CD14-positive monocyte (primary cell): ENCODE measurements around the gene PHOX2B. TPM values are rescaled to one million over a fixed set of nuclear protein-coding genes. Genes with fewer than 3 reads are reported as not detected.

Experiments
- DNase-seq, 3 donors: peaks; one replicate each; pipeline ENCODE4 v3.0.0-alpha.2; 2011 to 2022
- H2AFZ ChIP-seq: 2 replicates; pipeline ENCODE4 v1.6.0; 2012; ENCODE audit warnings: mild to moderate bottlenecking, low read depth, low read length, inconsistent platforms; ENCODE audit not compliant: insufficient read depth, poor library complexity, severe bottlenecking
- H3K27ac ChIP-seq, 2 donors: 1 replicate in 1 of 2; 2 replicates in 1 of 2; pipeline ENCODE4 v1.5.1; 2012 to 2013; ENCODE audit warnings: low read length in 2 of 2, control low read depth in 1 of 2, inconsistent platforms in 1 of 2, low read depth in 1 of 2, mild to moderate bottlenecking in 1 of 2
- H3K27me3 ChIP-seq, 2 donors: one replicate each; pipeline versions ENCODE4 v1.6.0 to v1.6.1; 2011 to 2013; ENCODE audit warnings: low read length in 2 of 2; ENCODE audit not compliant: control insufficient read depth in 2 of 2, insufficient read depth in 2 of 2
- H3K36me3 ChIP-seq, 2 donors: replicated peaks in 1 of 2; 1 replicate in 1 of 2; 2 replicates in 1 of 2; pipeline versions ENCODE4 v1.5.1 to v1.6.1; 2012 to 2013; ENCODE audit warnings: low read length in 2 of 2, control low read depth in 1 of 2, inconsistent platforms in 1 of 2, mild to moderate bottlenecking in 1 of 2; ENCODE audit not compliant: insufficient read depth in 2 of 2, control insufficient read depth in 1 of 2
- H3K4me1 ChIP-seq, 2 donors: 1 replicate in 1 of 2; 2 replicates in 1 of 2; pipeline versions ENCODE4 v1.5.1 to v1.6.1; 2012 to 2013; ENCODE audit warnings: low read length in 2 of 2, control low read depth in 1 of 2, inconsistent platforms in 1 of 2, mild to moderate bottlenecking in 1 of 2, moderate library complexity in 1 of 2; ENCODE audit not compliant: insufficient read depth in 2 of 2, control insufficient read depth in 1 of 2
- H3K4me2 ChIP-seq: replicated peaks from 2 replicates; pipeline ENCODE3; 2012; ENCODE audit warnings: low read length, moderate library complexity, mild to moderate bottlenecking; ENCODE audit not compliant: poor library complexity, severe bottlenecking; ENCODE audit errors: extremely low read depth
- H3K4me3 ChIP-seq, 3 experiments: fragments of 200-600 bp in 1 of 3; sonication (generic) in 1 of 3; replicated peaks in 1 of 3; 1 replicate in 2 of 3; 2 replicates in 1 of 3; pipeline ENCODE4 v1.5.1; 2011 to 2013; ENCODE audit warnings: low read length in 3 of 3, mild to moderate bottlenecking in 3 of 3, control low read depth in 2 of 3, low read depth in 2 of 3, inconsistent platforms in 1 of 3, moderate library complexity in 1 of 3
- H3K79me2 ChIP-seq: 2 replicates; pipeline ENCODE4 v1.6.0; 2012; ENCODE audit warnings: mild to moderate bottlenecking, control low read depth, inconsistent platforms, low read length, moderate library complexity; ENCODE audit not compliant: insufficient read depth
- H3K9ac ChIP-seq: 2 replicates; pipeline ENCODE4 v1.6.0; 2017; ENCODE audit warnings: low read length, mild to moderate bottlenecking; ENCODE audit not compliant: insufficient read depth, poor library complexity, severe bottlenecking
- H3K9me3 ChIP-seq, 2 donors: replicated peaks in 1 of 2; 1 replicate in 1 of 2; 2 replicates in 1 of 2; pipeline versions ENCODE4 v1.5.1 to v1.6.1; 2012 to 2013; ENCODE audit warnings: low read length in 2 of 2, control low read depth in 1 of 2; ENCODE audit not compliant: control insufficient read depth in 1 of 2, insufficient read depth in 1 of 2
- H4K20me1 ChIP-seq: 2 replicates; pipeline ENCODE4 v1.6.0; 2012; ENCODE audit warnings: mild to moderate bottlenecking, low read length, control low read depth, moderate library complexity; ENCODE audit not compliant: insufficient read depth
- H3K27ac Mint-ChIP-seq, 7 donors: one replicate each; pipeline ENCODE4 v1.8.0; 2020; ENCODE audit warnings: mild to moderate bottlenecking in 7 of 7, mixed read lengths in 7 of 7, moderate library complexity in 6 of 7, inconsistent platforms in 2 of 7
- H3K27me3 Mint-ChIP-seq, 3 donors: one replicate each; pipeline ENCODE4 v1.8.0; 2021 to 2022; ENCODE audit warnings: low read depth in 3 of 3, mild to moderate bottlenecking in 3 of 3, mixed read lengths in 3 of 3, moderate library complexity in 3 of 3, inconsistent platforms in 1 of 3
- H3K36me3 Mint-ChIP-seq, 2 donors: one replicate each; pipeline ENCODE4 v1.8.0; 2020; ENCODE audit warnings: mixed read lengths in 2 of 2, inconsistent platforms in 1 of 2, mild to moderate bottlenecking in 1 of 2
- H3K4me1 Mint-ChIP-seq: one replicate; pipeline ENCODE4 v1.8.0; 2020; ENCODE audit warnings: mild to moderate bottlenecking, mixed read lengths
- H3K4me3 Mint-ChIP-seq, 2 donors: one replicate each; pipeline ENCODE4 v1.8.0; 2020; ENCODE audit warnings: mild to moderate bottlenecking in 2 of 2, mixed read lengths in 2 of 2, moderate library complexity in 1 of 2
- H3K9me3 Mint-ChIP-seq, 7 donors: one replicate each; pipeline ENCODE4 v1.8.0; 2020 to 2022; ENCODE audit warnings: mixed read lengths in 7 of 7, mild to moderate bottlenecking in 6 of 7, moderate library complexity in 6 of 7, inconsistent platforms in 2 of 7
- CTCF ChIP-seq: fragments of 200-600 bp; IDR thresholded peaks from one replicate; pipeline ENCODE4 v1.8.0; 2022; ENCODE audit warnings: antibody characterized with exemption, mild to moderate bottlenecking
- WGBS: methylation state at CpG from one replicate; pipeline ENCODE4 v1.1.5; 2013; ENCODE audit warnings: missing lambda C conversion rate; ENCODE audit not compliant: insufficient coverage; 5-methylcytosine and 5-hydroxymethylcytosine counted together
- intact Hi-C, 2 donors: fragments of 100-400 bp; cut with micrococcal nuclease; formaldehyde crosslinking; loops; one replicate each; pipeline versions ENCODE4 v1.15.0 to v1.15.1; 2023
- polyA plus RNA-seq, 3 donors: library from polyadenylated mRNA; depleted of rRNA in 1 of 3; unstranded in 2 of 3; stranded (reverse) in 1 of 3; fragments of 300-500 nt in 2 of 3; fragments of >200 nt in 1 of 3; fragmentation: Illumina TruSeq in 2 of 3; gene quantifications; 1 replicate in 2 of 3; 2 replicates in 1 of 3; pipeline ENCODE4 v1.2.3, GENCODE V29; 2012 to 2021

PHOX2B gene
- polyA plus RNA-seq, 3 donors: not detected

GRCh38 chr4:41792166-41792565 is 43.6 kb upstream of the PHOX2B start:
- no peaks in the 10 kb centered on the region for H3K4me1 Mint-ChIP-seq

GRCh38 chr4:41791557-41791956 is 43.0 kb upstream of the PHOX2B start:
- no peak overlapping the region for H3K4me2 ChIP-seq
- H3K27ac ChIP-seq: no peak overlapping the region
- Mint-ChIP-seq H3K36me3 (no peaks in the 10 kb centered on the region), H3K9me3 (peaks cover 0 to 1% (median 0%) of the 10 kb centered on the region in 7 donors), H3K4me3 (no peak overlapping the region), H3K27me3 (peaks cover 4 to 18% (median 6%) of the 10 kb centered on the region in 3 donors), H3K4me1 (no peaks in the 10 kb centered on the region), H3K27ac (no peak overlapping the region)
- no peak overlapping the region for H3K9ac ChIP-seq
- 74% methylated on average over 2 of the region's 2 CpGs for WGBS
- no peaks in the 10 kb centered on the region for H4K20me1 ChIP-seq
- H3K9me3 ChIP-seq: no peaks in the 10 kb centered on the region
- H3K79me2 ChIP-seq: no peaks in the 10 kb centered on the region
- intact Hi-C loops: no loop called here
- no peak overlapping the region for H2AFZ ChIP-seq
- H3K27me3 ChIP-seq: peaks cover 5 to 7% of the 10 kb centered on the region in 2 donors
- DNase-seq: no peak
- no peaks in the 10 kb centered on the region for H3K4me1 ChIP-seq
- no peak overlapping the region for H3K4me3 ChIP-seq
- H3K36me3 ChIP-seq: no peaks in the 10 kb centered on the region
- TF ChIP-seq CTCF: no peak

More at GRCh38 chr4:41792166-41792565, 43.6 kb upstream of the PHOX2B start:
- H3K9me3 ChIP-seq: no peaks in the 10 kb centered on the region
- no peak for TF ChIP-seq CTCF
- no peak overlapping the region for H3K27ac ChIP-seq
- no peak overlapping the region for H3K4me3 ChIP-seq
- H2AFZ ChIP-seq: no peak overlapping the region
- no peaks in the 10 kb centered on the region for H3K4me1 ChIP-seq
- H3K4me2 ChIP-seq: no peak overlapping the region
- no peaks in the 10 kb centered on the region for H4K20me1 ChIP-seq
- H3K27ac Mint-ChIP-seq: no peak overlapping the region
- intact Hi-C loops: no loop called here
- no peaks in the 10 kb centered on the region for H3K79me2 ChIP-seq
- no peaks in the 10 kb centered on the region for H3K36me3 Mint-ChIP-seq
- peaks cover 4 to 20% (median 5%) of the 10 kb centered on the region in 3 donors for H3K27me3 Mint-ChIP-seq
- DNase-seq: no peak
- H3K27me3 ChIP-seq: peaks cover 7 to 10% of the 10 kb centered on the region in 2 donors
- no peak overlapping the region for H3K9ac ChIP-seq
- no peaks in the 10 kb centered on the region for H3K36me3 ChIP-seq
- WGBS: 48% methylated on average over 3 of the region's 3 CpGs
- no peak overlapping the region for H3K4me3 Mint-ChIP-seq
- peaks cover 0 to 1% (median 0%) of the 10 kb centered on the region in 7 donors for H3K9me3 Mint-ChIP-seq
